NOMO-1 (cell line): Measurements from ENCODE around the gene CDH5.

Experiments
- DNase-seq, 2 experiments: peaks; one replicate each; lab custom pipeline; 2025; ENCODE audit not compliant: unreplicated experiment in 2 of 2; lab: John Stamatoyannopoulos, UW

Gene CDH5

GRCh38 chr16:66352304-66352703, 14.2 kb upstream of the CDH5 start:
- no peak for DNase-seq

GRCh38 chr16:66353055-66353454, 13.4 kb upstream of the CDH5 start:
- no peak for DNase-seq

GRCh38 chr16:66354034-66354909, 12.2 kb upstream of the CDH5 start:
- peak in 1 of 2 experiments; percentile 14 for DNase-seq

GRCh38 chr16:66355526-66355925, 11.0 kb upstream of the CDH5 start:
- no peak for DNase-seq

- DNase-seq = peak; percentile 7 to 18
These were observed 9.0 kb upstream of the CDH5 start for GRCh38 chr16:66357523-66357928.

GRCh38 chr16:66358231-66358630, 8.3 kb upstream of the CDH5 start:
- no peak for DNase-seq

GRCh38 chr16:66359012-66359411, 7.5 kb upstream of the CDH5 start:
- DNase-seq = no peak

- no peak for DNase-seq
These were observed 6.5 kb upstream of the CDH5 start for GRCh38 chr16:66359811-66360608.

- DNase-seq = no peak
These were observed 5.7 kb upstream of the CDH5 start for GRCh38 chr16:66360624-66361324.

GRCh38 chr16:66361604-66362135, 4.8 kb upstream of the CDH5 start:
- DNase-seq = no peak

- no peak for DNase-seq
These were observed 3.2 kb upstream of the CDH5 start for GRCh38 chr16:66363211-66363777.

GRCh38 chr16:66364117-66364958, 2.2 kb upstream of the CDH5 start:
- no peak for DNase-seq

- DNase-seq = no peak
These were observed 1.6 kb upstream of the CDH5 start for GRCh38 chr16:66364959-66365306.

GRCh38 chr16:66365651-66366050, 840 bp upstream of the CDH5 start:
- DNase-seq = no peak

GRCh38 chr16:66367968-66368891, 1.7 kb downstream of the CDH5 start:
- DNase-seq = peak; percentile 19 to 36

- peak; percentile 60 to 66 for DNase-seq
These were observed 2.6 kb downstream of the CDH5 start for GRCh38 chr16:66369055-66369592.

- DNase-seq = no peak
These were observed 4.5 kb downstream of the CDH5 start for GRCh38 chr16:66370786-66371684.
